Panc1 (cell line): ENCODE data around the gene EPHA8. TPM values are rescaled to one million over a fixed set of nuclear protein-coding genes. Genes with fewer than 3 reads are reported as not detected.

Source experiments
- ATAC-seq: fragments of 200-7000 bp; cut with Tn5 transposase; 2 replicates; pipeline ENCODE4 v1.9.1; 2020; ENCODE audit warnings: mild to moderate bottlenecking, moderate library complexity
- BruUV-seq: library from RNA; stranded (reverse); fragments of 400-500 nt; replicated peaks from 2 replicates; lab custom pipeline; 2021; lab: Mats Ljungman, UMichigan
- CTCF ChIA-PET: fragments of 300-600 bp; sonication (Branson Sonifier 250); formaldehyde crosslinking; loops from one replicate; lab custom pipeline; 2022; ENCODE audit warnings: antibody characterized with exemption; lab: Charles Lee
- POLR2A ChIA-PET: fragments of 300-600 bp; sonication (Branson Sonifier 250); formaldehyde crosslinking; loops from one replicate; lab custom pipeline; 2022; ENCODE audit warnings: antibody characterized with exemption; lab: Charles Lee
- DNase-seq: peaks from one replicate; pipeline ENCODE4 v3.0.0-alpha.2; 2010; ENCODE audit warnings: low read depth, low spot score
- H3K27ac ChIP-seq: 2 replicates; pipeline ENCODE4 v1.5.1; 2011; ENCODE audit warnings: mild to moderate bottlenecking, low read length, inconsistent platforms
- H3K27me3 ChIP-seq: fragments of 200-500 bp; sonication (Bioruptor generic); 2 replicates; pipeline ENCODE4 v1.6.0; 2014; ENCODE audit warnings: low read length, inconsistent platforms; ENCODE audit not compliant: control insufficient read depth, insufficient read depth
- H3K36me3 ChIP-seq: fragments of 200-500 bp; sonication (Bioruptor generic); 2 replicates; pipeline ENCODE4 v1.5.1; 2014; ENCODE audit warnings: inconsistent platforms, mild to moderate bottlenecking, low read length, moderate library complexity; ENCODE audit not compliant: control insufficient read depth, insufficient read depth
- H3K4me1 ChIP-seq: 2 replicates; pipeline ENCODE4 v1.5.1; 2011; ENCODE audit warnings: inconsistent platforms, mild to moderate bottlenecking, low read length, moderate library complexity; ENCODE audit not compliant: control insufficient read depth, insufficient read depth
- H3K4me3 ChIP-seq, 2 experiments: 2 replicates each; pipeline ENCODE4 v1.5.1; 2011 to 2012; ENCODE audit warnings: low read depth in 2 of 2, low read length in 2 of 2, mild to moderate bottlenecking in 2 of 2, inconsistent platforms in 1 of 2, moderate library complexity in 1 of 2
- H3K9me3 ChIP-seq: fragments of 200-500 bp; sonication (Bioruptor generic); 2 replicates; pipeline ENCODE4 v1.5.1; 2014; ENCODE audit warnings: low read depth, mild to moderate bottlenecking, inconsistent platforms, low read length, moderate library complexity; ENCODE audit not compliant: control insufficient read depth, insufficient read depth
- CTCF ChIP-seq: fragments of 450-650 bp; IDR thresholded peaks from 2 replicates; pipeline ENCODE4 v1.5.1; 2017; ENCODE audit warnings: mild to moderate bottlenecking
- POLR2AphosphoS5 ChIP-seq: IDR thresholded peaks from 2 replicates; pipeline ENCODE4 v1.6.1; 2012; ENCODE audit warnings: mild to moderate bottlenecking, low read depth, low read length, moderate library complexity
- SIN3A ChIP-seq: IDR thresholded peaks from 2 replicates; pipeline ENCODE4 v1.6.1; 2012; ENCODE audit warnings: low read depth, mild to moderate bottlenecking, low read length, moderate library complexity, borderline replicate concordance; ENCODE audit not compliant: insufficient read depth
- TCF7L2 ChIP-seq: IDR thresholded peaks from 2 replicates; pipeline ENCODE4 v1.6.1; 2011; ENCODE audit warnings: mild to moderate bottlenecking, low read depth, low read length, inconsistent platforms
- in situ Hi-C: cut with HindIII; loops from 2 replicates; pipeline ENCODE4 v1.10.0; 2016; ENCODE audit warnings: low sequenced_read_pairs, low pct_unique_long_range_greater_than_20kb
- intact Hi-C: fragments of 100-400 bp; cut with micrococcal nuclease; formaldehyde crosslinking; loops from one replicate; pipeline ENCODE4 v1.10.0; 2022; ENCODE audit not compliant: unreplicated experiment
- total RNA-seq: library from RNA; stranded (reverse); gene quantifications from one replicate; pipeline ENCODE4 v1.2.1, GENCODE V29; 2021; ENCODE audit not compliant: unreplicated experiment
- TF ChIP-seq, protein P1 (sequence below), 2 experiments: IDR thresholded peaks; 2 replicates each; pipeline ENCODE4 v1.6.1; 2011 to 2012; ENCODE audit warnings: low read depth in 2 of 2, control low read depth in 1 of 2, low read length in 1 of 2, mild to moderate bottlenecking in 1 of 2, moderate library complexity in 1 of 2; ENCODE audit not compliant: insufficient read depth in 1 of 2

The EPHA8 gene
- total RNA-seq, 1 experiment from 2014 or later, result not detected

- intact Hi-C loops, result loop anchor here (5.0 kb wide), 1 partner anchor 114 kb away; the partner anchor contains the start of gene C1QC
- no peaks in the 10 kb centered on the region for H3K9me3 ChIP-seq
- H3K4me3 ChIP-seq, result no peak overlapping the region
- TF ChIP-seq SIN3A (no peak), POLR2AphosphoS5 (no peak), TCF7L2 (no peak), CTCF (no peak)
- TF ChIP-seq, protein P1, sequence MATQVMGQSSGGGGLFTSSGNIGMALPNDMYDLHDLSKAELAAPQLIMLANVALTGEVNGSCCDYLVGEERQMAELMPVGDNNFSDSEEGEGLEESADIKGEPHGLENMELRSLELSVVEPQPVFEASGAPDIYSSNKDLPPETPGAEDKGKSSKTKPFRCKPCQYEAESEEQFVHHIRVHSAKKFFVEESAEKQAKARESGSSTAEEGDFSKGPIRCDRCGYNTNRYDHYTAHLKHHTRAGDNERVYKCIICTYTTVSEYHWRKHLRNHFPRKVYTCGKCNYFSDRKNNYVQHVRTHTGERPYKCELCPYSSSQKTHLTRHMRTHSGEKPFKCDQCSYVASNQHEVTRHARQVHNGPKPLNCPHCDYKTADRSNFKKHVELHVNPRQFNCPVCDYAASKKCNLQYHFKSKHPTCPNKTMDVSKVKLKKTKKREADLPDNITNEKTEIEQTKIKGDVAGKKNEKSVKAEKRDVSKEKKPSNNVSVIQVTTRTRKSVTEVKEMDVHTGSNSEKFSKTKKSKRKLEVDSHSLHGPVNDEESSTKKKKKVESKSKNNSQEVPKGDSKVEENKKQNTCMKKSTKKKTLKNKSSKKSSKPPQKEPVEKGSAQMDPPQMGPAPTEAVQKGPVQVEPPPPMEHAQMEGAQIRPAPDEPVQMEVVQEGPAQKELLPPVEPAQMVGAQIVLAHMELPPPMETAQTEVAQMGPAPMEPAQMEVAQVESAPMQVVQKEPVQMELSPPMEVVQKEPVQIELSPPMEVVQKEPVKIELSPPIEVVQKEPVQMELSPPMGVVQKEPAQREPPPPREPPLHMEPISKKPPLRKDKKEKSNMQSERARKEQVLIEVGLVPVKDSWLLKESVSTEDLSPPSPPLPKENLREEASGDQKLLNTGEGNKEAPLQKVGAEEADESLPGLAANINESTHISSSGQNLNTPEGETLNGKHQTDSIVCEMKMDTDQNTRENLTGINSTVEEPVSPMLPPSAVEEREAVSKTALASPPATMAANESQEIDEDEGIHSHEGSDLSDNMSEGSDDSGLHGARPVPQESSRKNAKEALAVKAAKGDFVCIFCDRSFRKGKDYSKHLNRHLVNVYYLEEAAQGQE (IDR thresholded peaks at IDR 0.05; ENCODE audit: insufficient read depth in 1 of 2, low read depth in 2 of 2, low read length in 1 of 2), result no peak
- peaks cover 5% of the 10 kb centered on the region; the same call in 1 of the 2 replicates for H3K36me3 ChIP-seq
- POLR2A ChIA-PET, result no interaction called here
- CTCF ChIA-PET, result interaction anchor here (0.7 kb wide), 1 partner anchor 99 kb away, joined by 4 read pairs; no protein-coding TSS in a partner anchor
- no peak for DNase-seq
- no peaks in the 10 kb centered on the region for H3K4me1 ChIP-seq
- BruUV-seq, result no TSS peak
- no peak overlapping the region for H3K27ac ChIP-seq
- in situ Hi-C loops, result no loop called here
- H3K27me3 ChIP-seq, result no peaks in the 10 kb centered on the region
- ATAC-seq, result no peak
Observed at GRCh38 chr1:22528451-22528850, 34.8 kb upstream of the EPHA8 start.

GRCh38 chr1:22529901-22530621 is 33.2 kb upstream of the EPHA8 start:
- Histone ChIP-seq H3K27ac (no peak overlapping the region), H3K4me3 (no peak overlapping the region), H3K36me3 (no peaks in the 10 kb centered on the region), H3K27me3 (no peaks in the 10 kb centered on the region), H3K4me1 (no peaks in the 10 kb centered on the region), H3K9me3 (no peaks in the 10 kb centered on the region)
- no peak for TF ChIP-seq TCF7L2
- TF ChIP-seq POLR2AphosphoS5, result no peak
- TF ChIP-seq CTCF, result no peak
- TF ChIP-seq SIN3A, result no peak
- TF ChIP-seq, protein P1 (IDR thresholded peaks at IDR 0.05; ENCODE audit: insufficient read depth in 1 of 2, low read depth in 2 of 2, low read length in 1 of 2), result no peak
- in situ Hi-C loops, result no loop called here
- ChIA-PET POLR2A (interaction anchor here (0.6 kb wide), 1 partner anchor 479 kb away, joined by 7 read pairs; no protein-coding TSS in a partner anchor), CTCF (no interaction called here)
- no peak for ATAC-seq
- intact Hi-C loops, result loop anchor here (5.0 kb wide), 1 partner anchor 112 kb away; the partner anchor contains the start of gene C1QC
- no peak for DNase-seq
- BruUV-seq, result TSS peak; percentile 64
